Cardiac muscle cell (in vitro differentiated cells and primary cell): ENCODE measurements around the gene THAP6. TPM values are rescaled to one million over a fixed set of nuclear protein-coding genes. Genes with fewer than 3 reads are reported as not detected.
"Not testable (repeated sequence)": the region's sequence is repeated elsewhere in the genome, so short reads cannot be mapped to it uniquely, and the experiment has no call there.

ENCODE experiments used
- DNase-seq, 2 donors: peaks; one replicate each; pipeline versions ENCODE4 v3.0.0 to v3.0.0-alpha.2; 2010 to 2017; ENCODE audit warnings: low read depth in 1 of 2, low spot score in 1 of 2
- H3K27ac ChIP-seq: fragments of 200-600 bp; sonication (generic); 2 replicates; pipeline ENCODE4 v1.5.1; 2016
- H3K27me3 ChIP-seq: fragments of 200-600 bp; sonication (generic); 2 replicates; pipeline ENCODE4 v1.6.0; 2016; ENCODE audit warnings: control low read depth
- H3K36me3 ChIP-seq: fragments of 200-600 bp; sonication (generic); 2 replicates; pipeline ENCODE4 v1.5.1; 2016; ENCODE audit warnings: control low read depth
- H3K4me1 ChIP-seq: fragments of 200-600 bp; sonication (generic); 2 replicates; pipeline ENCODE4 v1.8.1; 2017; ENCODE audit warnings: low read depth, mild to moderate bottlenecking, mixed run types
- H3K4me3 ChIP-seq: fragments of 200-600 bp; sonication (generic); 2 replicates; pipeline ENCODE4 v1.5.1; 2016; ENCODE audit warnings: mild to moderate bottlenecking
- H3K9me3 ChIP-seq: fragments of 200-600 bp; sonication (generic); 2 replicates; pipeline ENCODE4 v1.5.1; 2017; ENCODE audit warnings: low read depth, mild to moderate bottlenecking, control low read depth
- CTCF ChIP-seq: IDR thresholded peaks from 2 replicates; pipeline ENCODE4 v1.5.1; 2012; ENCODE audit warnings: low read depth, mild to moderate bottlenecking, low read length
- polyA plus RNA-seq: library from polyadenylated mRNA; unstranded; fragments of >200 nt; fragmentation: Nextera tagmentation; extraction: Ambion mirVana; gene quantifications from 2 replicates; pipeline ENCODE4 v1.2.1, GENCODE V29; 2016
- total RNA-seq: library from RNA; depleted of rRNA; stranded (reverse); fragments of >200 nt; gene quantifications from 2 replicates; pipeline ENCODE4 v1.2.3, GENCODE V29; 2016

Gene THAP6
- total and polyA plus RNA-seq, 2 experiments from 2014 or later: 16.8 to 22.2 TPM

GRCh38 chr4:75499900-75500299 lies 14.4 kb upstream of the THAP6 start:
- Histone ChIP-seq H3K9me3 (no peaks in the 10 kb centered on the region), H3K4me3 (no peak overlapping the region), H3K4me1 (no peaks in the 10 kb centered on the region), H3K27me3 (no peaks in the 10 kb centered on the region), H3K27ac (no peak overlapping the region), H3K36me3 (peaks cover 20% of the 10 kb centered on the region)
- DNase-seq: no peak
- TF ChIP-seq CTCF: no peak

DNA sequence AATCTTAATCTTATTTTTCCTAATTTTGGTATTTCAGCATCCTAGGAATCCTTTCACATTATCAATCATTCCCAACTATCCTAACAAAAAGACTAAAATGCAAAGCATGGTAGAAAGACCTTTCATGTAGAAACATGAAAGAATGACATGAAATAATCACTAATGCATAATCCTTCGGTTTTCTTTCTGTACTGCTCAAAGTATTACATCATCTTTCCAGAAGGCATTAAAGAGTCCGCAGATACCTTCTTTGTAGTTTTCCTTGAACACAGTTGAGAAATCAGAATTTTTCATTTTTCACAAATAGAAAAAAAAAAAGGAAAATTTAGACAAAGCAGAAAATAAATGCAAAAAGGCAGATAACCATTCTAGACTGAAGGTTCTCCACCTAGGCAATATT lies 11.6 kb upstream of the THAP6 start:
- Histone ChIP-seq H3K36me3 (peaks cover 29% of the 10 kb centered on the region), H3K27me3 (no peaks in the 10 kb centered on the region), H3K4me3 (no peak overlapping the region), H3K9me3 (no peaks in the 10 kb centered on the region), H3K4me1 (no peaks in the 10 kb centered on the region), H3K27ac (no peak overlapping the region)
- TF ChIP-seq CTCF: no peak
- no peak for DNase-seq

DNA sequence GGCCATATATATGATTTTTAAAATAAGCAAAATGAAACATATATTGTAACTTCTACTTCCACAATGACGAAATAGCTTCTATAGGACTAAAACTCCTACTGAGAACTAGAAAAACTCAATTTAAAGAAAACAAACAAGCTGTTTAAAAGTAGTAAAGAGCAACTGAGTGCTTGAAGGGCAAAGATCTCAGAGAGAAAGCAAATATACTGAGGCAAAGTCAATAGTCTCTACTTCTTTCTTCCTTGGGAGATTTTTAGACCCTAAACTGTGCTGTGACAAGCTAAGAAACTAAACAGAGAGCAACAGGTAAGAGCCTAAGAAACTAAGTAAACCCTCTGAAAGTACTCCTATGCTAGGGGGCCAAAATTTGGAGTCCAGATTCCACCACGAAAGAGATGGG lies 8.6 kb upstream of the THAP6 start:
- Histone ChIP-seq H3K27ac (no peak overlapping the region), H3K4me3 (no peak overlapping the region), H3K27me3 (no peaks in the 10 kb centered on the region), H3K36me3 (peaks cover 38% of the 10 kb centered on the region), H3K9me3 (no peaks in the 10 kb centered on the region), H3K4me1 (no peaks in the 10 kb centered on the region)
- no peak for DNase-seq
- no peak for TF ChIP-seq CTCF

DNA sequence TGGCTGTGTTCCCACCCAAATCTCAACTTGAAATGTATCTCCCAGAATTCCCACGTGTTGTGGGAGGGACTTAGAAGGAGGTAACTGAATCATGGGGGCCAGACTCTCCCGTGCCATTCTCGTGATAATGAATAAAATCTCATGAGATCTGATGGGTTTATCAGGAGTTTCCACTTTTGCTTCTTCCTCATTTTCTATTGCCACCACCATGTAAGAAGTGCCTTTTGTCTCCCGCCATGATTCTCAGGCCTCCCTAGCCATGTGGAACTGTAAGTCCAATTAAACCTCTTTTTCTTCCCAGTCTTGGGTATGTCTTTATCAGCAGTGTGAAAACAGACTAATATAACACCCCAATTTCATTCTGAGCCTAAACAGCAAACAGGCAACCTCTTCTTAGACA lies 4.7 kb upstream of the THAP6 start:
- not testable (repeated sequence) for H3K4me3 ChIP-seq, H3K27me3 ChIP-seq, DNase-seq, H3K9me3 ChIP-seq, H3K27ac ChIP-seq
- Histone ChIP-seq H3K36me3 (peaks cover 21% of the 10 kb centered on the region), H3K4me1 (peaks cover 17% of the 10 kb centered on the region)

- H3K27ac ChIP-seq: peak overlapping the region; percentile 41
- DNase-seq: peak in 1 of 2 donors; percentile 2
Observed at GRCh38 chr4:75511841-75512240, 2.4 kb upstream of the THAP6 start.

More at GRCh38 chr4:75511841-75512240, 2.4 kb upstream of the THAP6 start:
- Histone ChIP-seq H3K9me3 (no peaks in the 10 kb centered on the region), H3K36me3 (peaks cover 17% of the 10 kb centered on the region), H3K4me1 (peaks cover 23% of the 10 kb centered on the region), H3K4me3 (no peak overlapping the region), H3K27me3 (no peaks in the 10 kb centered on the region)
- no peak for TF ChIP-seq CTCF
